ENCODE data around the gene CPA2.

DNA sequence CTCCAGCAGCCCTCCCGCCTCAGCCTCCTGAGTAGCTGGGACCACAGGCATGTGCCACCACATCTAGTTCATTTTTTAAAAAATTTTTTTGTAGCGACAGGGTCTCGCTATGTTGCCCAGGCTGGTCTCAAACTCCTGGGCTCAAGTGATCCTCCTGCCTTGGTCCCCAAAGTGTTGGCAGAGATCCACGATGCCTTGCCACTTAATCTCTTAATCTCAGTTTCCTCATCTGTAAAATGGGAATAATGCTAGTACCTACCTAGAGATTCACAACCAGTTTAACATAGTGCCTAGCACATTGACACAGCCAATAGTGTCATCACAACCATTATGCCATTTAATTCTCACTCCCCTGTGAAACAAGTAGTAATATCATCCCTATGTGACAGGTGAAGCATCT lies 21.5 kb downstream of the CPA2 start:
- TF ChIP-seq POLR2A (IDR thresholded peaks at IDR 0.05; ENCODE audit: low read length) (no peak), GATA1 (IDR thresholded peaks at IDR 0.05; ENCODE audit: low read depth, low read length) (no peak)
